Activated naive CD4-positive, alpha-beta T cell treated with anti-CD3 and anti-CD28 coated beads, Interleukin-2, amount 50 U/mL, for 72 hours (primary cell): ENCODE measurements around the gene GALNT10. TPM values are rescaled to one million over a fixed set of nuclear protein-coding genes. Genes with fewer than 3 reads are reported as not detected.
A peak's percentile ranks its signal among the peaks of the same experiment; 100 is the strongest.

Experiments used
- ATAC-seq, 2 donors: fragments of 150-1000 bp; cut with Tn5 transposase; 2 replicates each; pipeline ENCODE4 v1.10.0; 2021; ENCODE audit warnings: mild to moderate bottlenecking in 2 of 2, moderate library complexity in 2 of 2
- DNase-seq, 2 donors: peaks; one replicate each; pipeline ENCODE4 v3.0.0; 2021 to 2022; ENCODE audit warnings: low spot score in 2 of 2
- H3K27ac Mint-ChIP-seq, 2 donors: one replicate each; pipeline ENCODE4 v1.8.0; 2022; ENCODE audit warnings: mild to moderate bottlenecking in 2 of 2, mixed read lengths in 2 of 2
- H3K36me3 Mint-ChIP-seq, 2 donors: one replicate each; pipeline ENCODE4 v1.8.0; 2022; ENCODE audit warnings: mixed read lengths in 2 of 2
- H3K9me3 Mint-ChIP-seq, 2 donors: one replicate each; pipeline ENCODE4 v1.8.0; 2022; ENCODE audit warnings: mixed read lengths in 2 of 2
- total RNA-seq, 2 donors: library from RNA; stranded (reverse); gene quantifications; one replicate each; pipeline ENCODE4 v1.2.3, GENCODE V29; 2022

GALNT10 gene
- total RNA-seq, 2 donors from 2014 or later = 22.9 to 66.2 TPM

DNA sequence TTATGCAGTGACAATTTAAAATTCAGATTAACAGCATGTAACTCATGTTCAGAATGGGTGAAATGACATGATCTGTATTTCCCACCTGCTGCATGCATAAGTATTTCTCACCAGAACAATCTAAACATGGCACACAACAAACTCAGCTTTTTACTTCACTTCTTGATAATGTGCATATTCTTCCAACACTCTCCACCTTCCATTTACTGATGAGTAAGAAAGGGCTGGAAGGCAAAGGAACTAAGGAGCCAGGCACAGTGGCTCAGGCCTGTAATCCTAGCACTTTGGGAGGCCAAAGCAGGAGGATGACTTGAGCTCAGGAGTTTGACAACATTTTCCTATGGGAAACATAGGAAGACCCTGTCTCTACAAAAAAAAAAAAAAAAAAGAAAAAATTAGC lies 219.5 kb downstream of the GALNT10 start:
- peaks cover 9 to 12% of the 10 kb centered on the region in 2 donors for H3K36me3 Mint-ChIP-seq
- DNase-seq = no peak
- H3K9me3 Mint-ChIP-seq = no peaks in the 10 kb centered on the region
- ATAC-seq = no peak
- H3K27ac Mint-ChIP-seq = peak overlapping the region in 1 of 2 donors; percentile 79

DNA sequence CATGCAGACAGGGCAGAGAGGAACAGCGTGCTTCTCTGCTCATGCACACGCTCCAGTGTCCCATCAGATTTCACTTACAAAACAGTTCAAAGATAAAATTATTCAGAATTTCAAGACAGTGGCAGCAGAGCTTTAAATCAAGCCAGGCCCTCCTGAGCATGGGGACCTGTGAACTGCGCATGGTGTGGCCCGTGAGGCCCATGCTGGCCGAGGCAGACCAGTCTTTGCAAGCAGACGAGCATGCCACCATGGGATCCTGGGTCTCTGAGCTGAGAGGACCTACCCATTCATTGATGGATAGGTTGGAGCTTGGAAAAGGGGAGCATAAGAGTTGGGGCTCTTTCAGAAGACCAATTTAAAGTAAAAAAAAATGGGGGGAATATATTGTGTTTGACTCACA lies 220.3 kb downstream of the GALNT10 start:
- no peak for ATAC-seq
- DNase-seq = no peak

DNA sequence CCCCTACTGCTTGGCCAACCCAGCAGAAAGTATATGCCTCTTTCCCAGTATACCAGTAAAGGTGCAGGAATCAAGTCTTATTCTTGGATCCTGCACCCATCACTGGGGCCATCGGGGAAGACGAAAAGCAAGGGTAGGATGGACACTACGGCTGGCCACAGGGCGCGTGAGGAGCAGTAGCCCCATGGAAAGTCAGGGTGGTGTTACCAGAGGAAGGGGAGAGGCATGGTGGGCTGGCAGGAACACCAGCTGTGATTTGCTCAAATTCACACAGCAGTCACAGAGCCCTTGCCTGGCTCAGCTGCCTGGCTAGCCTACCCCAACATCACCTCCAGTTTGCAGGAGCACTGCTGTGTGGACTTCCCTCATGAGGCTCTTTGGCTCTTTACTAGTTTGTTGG lies 220.8 kb downstream of the GALNT10 start:
- ATAC-seq = no peak
- Mint-ChIP-seq H3K27ac (peak overlapping the region; percentile 53 to 79), H3K36me3 (peaks cover 9 to 12% of the 10 kb centered on the region in 2 donors), H3K9me3 (no peaks in the 10 kb centered on the region)
- DNase-seq = no peak

More for the DNA sequence above, 220.3 kb downstream of the GALNT10 start:
- H3K9me3 Mint-ChIP-seq = no peaks in the 10 kb centered on the region
- H3K36me3 Mint-ChIP-seq = peaks cover 9 to 12% of the 10 kb centered on the region in 2 donors
- peak overlapping the region; percentile 79 for H3K27ac Mint-ChIP-seq

DNA sequence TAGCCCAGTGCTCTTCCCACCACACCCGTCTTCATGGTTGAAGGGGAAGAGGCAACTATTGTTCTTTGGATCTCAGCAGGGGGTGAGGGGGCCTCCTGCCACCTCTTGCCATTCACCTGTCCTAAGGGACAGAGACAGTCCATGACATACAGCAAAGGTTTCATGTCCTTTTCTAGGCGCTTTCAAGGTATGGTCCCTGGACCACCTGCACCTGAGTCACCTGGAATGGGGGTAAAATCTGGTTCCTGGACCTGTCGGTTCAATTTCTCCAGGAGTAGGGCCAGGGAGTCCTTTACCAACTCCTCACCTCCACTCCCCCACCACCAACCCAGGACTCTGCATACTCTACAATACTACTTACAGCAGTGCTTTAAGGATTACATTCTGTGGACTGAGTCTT lies 221.8 kb downstream of the GALNT10 start:
- ATAC-seq (no peak), DNase-seq (no peak)
- Mint-ChIP-seq H3K27ac (no peak overlapping the region), H3K36me3 (peaks cover 9 to 12% of the 10 kb centered on the region in 2 donors), H3K9me3 (no peaks in the 10 kb centered on the region)

DNA sequence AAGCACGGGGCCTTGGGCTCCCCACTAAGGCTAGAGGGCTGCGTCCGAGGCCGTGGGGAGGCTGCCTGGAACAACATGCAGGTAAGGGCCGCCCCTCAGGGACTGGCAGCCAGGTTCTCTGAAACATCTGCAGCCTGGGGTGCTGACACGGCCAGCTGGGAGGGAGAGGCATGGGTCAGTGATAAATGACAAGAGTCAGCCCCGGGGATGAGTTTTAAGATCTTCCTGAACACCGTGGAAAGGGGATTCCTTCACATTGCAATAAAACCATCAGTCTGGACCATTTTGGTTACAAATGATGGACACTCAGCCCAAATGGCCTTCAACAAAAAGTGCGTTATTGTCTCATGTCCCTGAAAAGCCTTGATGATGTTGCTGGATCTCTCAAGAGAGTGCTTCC lies 222.4 kb downstream of the GALNT10 start:
- peaks cover 9 to 12% of the 10 kb centered on the region in 2 donors for H3K36me3 Mint-ChIP-seq
- H3K27ac Mint-ChIP-seq = no peak overlapping the region
- DNase-seq (no peak), ATAC-seq (no peak)
- no peaks in the 10 kb centered on the region for H3K9me3 Mint-ChIP-seq

DNA sequence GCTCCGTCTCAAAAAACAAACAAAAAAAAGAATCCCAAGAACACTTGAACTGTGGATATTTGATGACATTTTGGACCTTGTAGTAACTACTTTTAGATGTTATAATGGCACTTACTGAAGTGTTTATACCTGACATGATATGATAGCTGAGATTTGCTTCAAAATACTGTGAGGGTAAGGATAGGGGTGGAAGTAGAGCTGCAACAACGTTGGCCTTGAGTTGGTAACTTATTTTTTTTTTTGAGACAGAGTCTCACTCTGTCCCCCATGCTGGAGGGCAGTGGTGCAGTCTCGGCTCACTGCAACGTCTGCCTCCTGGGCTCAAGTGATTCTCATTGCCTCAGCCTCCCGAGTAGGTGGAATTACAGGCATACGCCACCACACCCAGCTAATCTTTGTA lies 224.6 kb downstream of the GALNT10 start:
- no peak for ATAC-seq

DNA sequence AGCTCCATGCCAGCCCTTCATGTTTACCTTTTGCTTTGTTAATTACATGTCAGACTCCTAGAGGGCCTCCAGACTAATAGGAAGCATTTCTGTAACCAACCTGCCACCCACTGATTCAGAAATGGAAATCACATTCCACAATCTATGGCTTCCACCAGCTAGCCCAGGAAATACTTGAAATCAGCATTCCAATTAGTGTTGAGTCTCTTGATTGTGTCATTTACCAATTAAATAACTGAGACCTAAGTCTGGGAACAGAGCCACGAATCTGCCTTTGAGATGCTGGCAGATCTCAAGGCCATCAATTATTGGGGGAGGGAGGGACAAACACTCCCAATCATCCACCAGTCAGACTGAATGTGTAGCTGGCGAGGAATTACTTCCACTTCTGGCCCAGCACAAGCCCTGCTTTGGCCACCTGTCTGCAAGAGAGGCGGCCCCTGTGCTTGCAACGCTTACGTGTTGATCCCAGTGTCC lies 227.8 kb downstream of the GALNT10 start:
- peak overlapping the region; percentile 9 to 46 for H3K27ac Mint-ChIP-seq

More for the DNA sequence above, 224.6 kb downstream of the GALNT10 start:
- Mint-ChIP-seq H3K27ac (no peak overlapping the region), H3K36me3 (peaks cover 12 to 13% of the 10 kb centered on the region in 2 donors), H3K9me3 (no peaks in the 10 kb centered on the region)
- no peak for DNase-seq

DNA sequence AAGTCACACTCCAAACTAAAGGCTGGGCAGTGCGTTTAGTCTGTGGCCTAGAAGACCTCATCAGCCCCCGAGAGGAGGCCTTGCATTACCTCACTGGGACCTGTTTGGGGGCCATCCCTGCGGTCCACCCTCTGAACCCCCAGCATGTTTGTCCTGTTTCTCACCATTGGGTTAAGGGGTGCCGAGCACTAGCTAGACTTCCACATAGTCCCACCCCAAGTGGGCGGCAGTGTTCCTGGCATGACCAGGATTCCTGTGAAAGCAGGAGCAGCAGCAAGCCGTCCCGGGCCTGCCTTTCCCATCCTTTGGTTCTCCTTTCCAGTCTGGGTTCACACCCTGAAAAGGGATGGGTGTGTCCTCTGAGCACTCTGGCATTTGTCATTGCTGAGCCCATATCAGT lies 228.7 kb downstream of the GALNT10 start:
- Mint-ChIP-seq H3K36me3 (peaks cover 0 to 17% of the 10 kb centered on the region in 2 donors), H3K27ac (no peak overlapping the region), H3K9me3 (peaks cover 0 to 6% of the 10 kb centered on the region in 2 donors)
- DNase-seq = no peak
- no peak for ATAC-seq

More for the DNA sequence above, 227.8 kb downstream of the GALNT10 start:
- ATAC-seq = no peak
- Mint-ChIP-seq H3K36me3 (peaks cover 3 to 8% of the 10 kb centered on the region in 2 donors), H3K9me3 (peaks cover 0 to 2% of the 10 kb centered on the region in 2 donors)
- DNase-seq = no peak

DNA sequence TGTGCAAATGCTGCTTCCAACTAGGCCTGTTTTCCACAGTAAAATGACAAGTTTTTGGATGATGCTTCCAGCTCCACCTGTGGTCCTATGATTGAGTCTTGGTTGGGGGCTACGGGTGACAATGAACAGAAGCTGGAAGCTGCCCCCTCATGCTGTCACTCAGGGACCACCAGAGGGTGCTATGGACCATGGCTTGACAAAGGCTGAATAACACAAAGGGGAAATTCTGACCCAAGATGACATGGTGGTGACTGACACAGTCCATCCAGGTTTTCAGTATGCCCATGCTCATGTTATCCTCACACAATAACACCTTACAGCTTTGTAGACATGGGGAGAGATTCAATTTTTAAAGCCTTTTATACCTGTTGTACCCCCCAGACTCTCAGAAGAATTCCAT lies 231.3 kb downstream of the GALNT10 start:
- no peak for ATAC-seq
- no peak overlapping the region for H3K27ac Mint-ChIP-seq

DNA sequence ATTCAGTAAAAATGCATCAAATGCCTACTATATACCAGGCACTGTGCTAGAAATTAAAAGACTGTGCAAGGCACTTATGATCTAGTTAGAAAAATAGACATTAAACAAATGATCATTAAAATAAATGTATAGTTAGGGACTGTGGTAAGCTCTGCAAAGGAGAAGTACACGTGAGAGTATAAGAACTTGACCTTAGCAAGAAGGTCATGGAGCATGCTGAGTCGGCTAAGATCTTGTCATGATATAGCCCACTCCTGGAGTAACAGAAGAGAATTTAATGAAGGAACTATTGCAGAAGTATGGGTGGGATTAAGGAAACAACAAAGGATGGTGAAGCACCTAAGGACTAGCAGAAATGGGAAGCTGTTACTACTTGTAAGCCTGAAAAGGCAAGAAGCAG lies 231.8 kb downstream of the GALNT10 start:
- Mint-ChIP-seq H3K9me3 (peaks cover 0 to 6% of the 10 kb centered on the region in 2 donors), H3K36me3 (peaks cover 0 to 24% of the 10 kb centered on the region in 2 donors), H3K27ac (no peak overlapping the region)
- ATAC-seq (no peak), DNase-seq (no peak)

More for the DNA sequence above, 231.3 kb downstream of the GALNT10 start:
- Mint-ChIP-seq H3K9me3 (peaks cover 0 to 6% of the 10 kb centered on the region in 2 donors), H3K36me3 (peaks cover 0 to 20% of the 10 kb centered on the region in 2 donors)
- DNase-seq = no peak

DNA sequence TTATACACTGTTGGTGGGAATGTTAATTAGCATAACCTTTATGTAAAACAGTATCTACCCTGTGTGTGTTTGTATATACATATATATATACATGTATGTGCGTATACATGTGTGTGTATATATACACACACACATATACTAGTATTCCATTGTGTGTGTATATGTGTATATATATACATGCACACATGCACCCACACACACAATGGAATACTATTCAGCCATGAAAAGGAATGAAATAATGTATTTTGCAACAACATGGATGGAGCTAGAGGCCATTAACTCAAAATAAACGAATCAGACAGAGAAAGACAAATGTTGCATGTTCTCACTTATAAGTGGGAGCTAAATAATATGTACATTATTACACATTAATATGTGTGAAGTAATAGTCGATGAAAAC lies 237.7 kb downstream of the GALNT10 start:
- Mint-ChIP-seq H3K27ac (no peak overlapping the region), H3K36me3 (peaks cover 0 to 18% of the 10 kb centered on the region in 2 donors), H3K9me3 (peaks cover 0 to 6% of the 10 kb centered on the region in 2 donors)
- DNase-seq = no peak
- no peak for ATAC-seq

DNA sequence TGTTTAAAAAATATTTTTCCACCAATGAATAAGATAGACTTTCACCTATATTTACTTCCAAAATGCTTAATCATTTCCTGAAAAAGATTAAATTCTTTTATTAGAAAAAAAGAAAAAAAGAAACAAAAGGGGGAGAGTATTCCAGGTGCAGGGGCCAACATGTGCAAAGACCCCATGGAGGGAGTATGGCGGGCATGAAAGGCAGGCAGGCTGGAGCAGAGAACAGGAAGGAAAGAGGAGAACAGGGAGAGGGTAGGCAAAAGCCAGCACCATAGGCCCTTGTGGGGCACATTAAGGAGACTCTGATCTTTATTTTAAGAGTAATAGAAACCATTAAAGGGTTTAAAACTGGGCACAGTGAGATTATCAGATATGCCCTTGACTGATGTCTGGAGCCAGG lies 238.8 kb downstream of the GALNT10 start:
- no peaks in the 10 kb centered on the region for H3K9me3 Mint-ChIP-seq
- no peak for DNase-seq
- no peak overlapping the region for H3K27ac Mint-ChIP-seq
- H3K36me3 Mint-ChIP-seq = peaks cover 5 to 7% of the 10 kb centered on the region in 2 donors
- no peak for ATAC-seq

DNA sequence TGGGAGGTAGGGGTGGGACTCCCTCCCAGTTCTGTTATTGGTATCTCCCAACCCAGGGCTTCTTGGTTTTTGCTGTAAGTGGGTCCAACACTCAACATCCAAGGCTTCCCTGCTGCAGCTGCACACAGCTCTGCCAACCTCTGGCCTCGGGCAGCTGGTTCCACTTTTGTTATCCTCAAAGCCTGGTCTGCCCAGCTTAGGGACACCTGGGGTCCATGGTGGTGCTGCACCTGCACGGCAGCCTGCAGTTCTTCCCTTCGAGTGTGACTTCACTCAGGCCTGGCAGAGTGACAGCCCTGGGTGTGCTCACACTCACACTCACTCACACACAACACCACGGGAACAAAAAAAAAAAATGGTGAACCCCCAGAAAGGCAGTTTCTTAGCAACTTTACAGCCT lies 239.9 kb downstream of the GALNT10 start:
- DNase-seq (no peak), ATAC-seq (no peak)
- H3K27ac Mint-ChIP-seq = no peak overlapping the region
- H3K9me3 Mint-ChIP-seq = no peaks in the 10 kb centered on the region
- peaks cover 4 to 5% of the 10 kb centered on the region in 2 donors for H3K36me3 Mint-ChIP-seq

DNA sequence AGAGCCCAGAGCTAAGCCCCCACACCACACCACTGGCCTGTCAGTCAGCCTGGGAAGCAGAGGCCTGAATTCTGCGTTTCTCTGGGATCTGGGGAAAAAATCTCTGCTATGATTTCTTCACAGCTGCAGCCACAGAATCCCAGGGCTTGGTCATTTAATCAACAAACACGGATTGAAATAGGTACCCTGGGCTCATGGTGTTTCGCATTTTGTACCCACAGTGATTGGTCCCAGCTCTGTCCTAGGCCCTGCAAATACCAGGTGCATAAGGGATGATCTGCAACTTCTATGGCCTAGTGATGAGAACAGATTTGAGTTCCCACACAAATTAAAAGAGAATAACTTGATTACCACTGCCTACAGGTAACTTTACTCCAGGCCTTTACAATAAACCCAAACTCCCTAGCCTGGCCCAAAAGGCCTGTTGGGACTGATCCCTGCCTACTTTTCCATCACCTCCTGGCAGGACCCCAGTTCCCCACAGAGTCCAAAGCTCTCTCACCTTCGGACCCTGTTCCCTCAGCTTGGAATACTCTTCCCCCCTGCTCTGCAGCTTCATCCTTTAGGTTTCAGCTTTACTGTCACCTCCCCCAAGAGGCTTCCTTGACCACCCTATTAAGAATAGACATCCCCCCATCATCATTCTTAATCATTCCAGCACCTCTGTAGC lies 240.6 kb downstream of the GALNT10 start:
- ATAC-seq (no peak), DNase-seq (no peak)
- H3K36me3 Mint-ChIP-seq = peaks cover 4 to 10% of the 10 kb centered on the region in 2 donors
- no peaks in the 10 kb centered on the region for H3K9me3 Mint-ChIP-seq
- H3K27ac Mint-ChIP-seq = no peak overlapping the region

DNA sequence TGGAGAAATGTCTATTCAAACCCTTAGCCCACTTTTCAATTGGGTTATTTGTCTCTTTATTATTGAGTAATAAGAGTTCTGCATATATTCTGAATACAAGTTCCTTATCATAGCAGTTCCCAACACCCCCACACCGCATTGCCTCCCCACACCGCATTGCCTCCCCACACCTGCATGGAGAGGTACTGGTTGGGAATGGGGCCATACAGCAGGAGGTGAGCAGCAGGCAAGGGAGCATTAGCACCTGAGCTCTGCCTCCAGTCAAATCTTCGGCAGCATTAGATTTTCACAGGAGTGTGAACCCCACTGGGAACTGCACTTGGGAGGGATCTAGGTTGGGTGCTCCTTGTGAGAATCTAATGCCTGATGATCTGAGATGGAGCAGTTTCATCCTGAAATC lies 244.7 kb downstream of the GALNT10 start:
- no peak overlapping the region for H3K27ac Mint-ChIP-seq
- H3K9me3 Mint-ChIP-seq = no peaks in the 10 kb centered on the region
- H3K36me3 Mint-ChIP-seq = peaks cover 10 to 18% of the 10 kb centered on the region in 2 donors
- DNase-seq (no peak), ATAC-seq (no peak)

DNA sequence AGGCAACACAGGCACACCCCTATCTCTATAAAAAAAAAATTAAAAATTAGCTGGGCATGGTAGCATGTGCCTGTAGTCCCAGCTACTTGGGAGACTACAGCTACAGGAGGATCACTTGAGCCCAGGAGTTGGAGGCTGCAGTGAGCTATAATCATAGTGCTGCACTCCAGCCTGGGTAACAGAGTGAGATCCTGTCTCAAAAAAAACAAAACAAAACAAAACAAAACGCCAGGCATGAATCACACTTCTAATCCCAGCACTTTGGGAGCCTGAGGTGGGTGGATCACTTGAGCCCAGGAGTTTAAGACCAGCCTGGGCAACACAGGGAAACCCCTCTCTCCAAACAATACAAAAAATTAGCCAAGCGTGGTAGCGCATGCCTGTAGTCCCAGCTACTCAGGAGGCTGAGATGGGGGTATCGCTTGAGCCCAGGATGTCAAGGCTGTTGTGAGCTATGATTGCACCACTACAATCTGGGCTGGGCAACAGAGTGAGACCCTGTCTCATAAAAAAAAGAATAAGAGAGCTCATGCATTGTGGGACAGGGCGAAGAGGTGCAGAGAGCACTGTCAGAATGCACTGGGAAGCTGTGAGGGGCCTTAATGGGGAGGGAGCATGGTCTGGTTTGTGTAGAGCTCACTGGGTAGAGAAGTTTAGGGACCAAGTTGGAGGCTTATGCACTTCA lies 246.9 kb downstream of the GALNT10 start:
- no peak for ATAC-seq
- H3K36me3 Mint-ChIP-seq = peaks cover 17 to 31% of the 10 kb centered on the region in 2 donors
- DNase-seq = no peak
- no peak overlapping the region for H3K27ac Mint-ChIP-seq
- no peaks in the 10 kb centered on the region for H3K9me3 Mint-ChIP-seq

DNA sequence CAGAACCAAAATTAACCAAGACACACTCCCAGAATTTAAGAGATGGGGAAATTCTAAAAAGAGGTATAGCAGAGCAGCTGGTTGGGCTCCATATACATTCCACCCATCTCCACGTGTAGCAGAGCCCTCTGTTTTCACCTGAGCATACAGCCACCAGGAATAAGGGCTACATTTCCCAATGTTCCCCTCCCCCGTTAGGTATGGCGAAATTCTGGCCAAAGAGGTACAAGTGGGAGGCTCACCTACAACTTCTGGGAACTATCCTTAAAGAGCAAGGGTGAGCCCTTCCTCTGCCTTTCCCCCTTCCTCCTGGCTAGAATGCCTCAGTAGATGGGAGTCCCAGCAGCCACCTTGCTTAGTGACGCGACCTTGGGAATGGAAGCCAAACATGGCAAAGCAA lies 250.0 kb downstream of the GALNT10 start:
- DNase-seq = no peak
- no peak for ATAC-seq
- H3K36me3 Mint-ChIP-seq = peaks cover 25 to 40% of the 10 kb centered on the region in 2 donors
- no peaks in the 10 kb centered on the region for H3K9me3 Mint-ChIP-seq
- no peak overlapping the region for H3K27ac Mint-ChIP-seq
